H9 (cell line): Measurements from ENCODE around the gene NIFK. TPM values are rescaled to one million over a fixed set of nuclear protein-coding genes. Genes with fewer than 3 reads are reported as not detected.

ENCODE experiments used
- DNase-seq: peaks from one replicate; pipeline ENCODE4 v3.0.0-alpha.2; 2017
- H2AFZ ChIP-seq: one replicate; pipeline ENCODE4 v1.6.1; 2013; ENCODE audit warnings: mild to moderate bottlenecking, low read length, control low read depth, moderate library complexity
- H2AK5ac ChIP-seq: 2 replicates; pipeline ENCODE4 v1.6.1; 2013; ENCODE audit warnings: low read length, control low read depth, mixed read lengths; ENCODE audit not compliant: insufficient read length
- H2BK120ac ChIP-seq: one replicate; pipeline ENCODE4 v1.6.1; 2013; ENCODE audit warnings: low read depth, mild to moderate bottlenecking, low read length, control low read depth, inconsistent platforms; ENCODE audit not compliant: poor library complexity, severe bottlenecking
- H2BK12ac ChIP-seq: 2 replicates; pipeline ENCODE4 v1.6.1; 2013; ENCODE audit warnings: low read length, control low read depth, mixed read lengths, low read depth; ENCODE audit not compliant: insufficient read length
- H2BK15ac ChIP-seq: 2 replicates; pipeline ENCODE4 v1.6.1; 2013; ENCODE audit warnings: low read depth, low read length, control low read depth
- H2BK20ac ChIP-seq: one replicate; pipeline ENCODE4 v1.6.1; 2013; ENCODE audit warnings: low read depth, mild to moderate bottlenecking, low read length, control low read depth, inconsistent platforms; ENCODE audit not compliant: poor library complexity, severe bottlenecking
- H2BK5ac ChIP-seq: 2 replicates; pipeline ENCODE4 v1.6.1; 2013; ENCODE audit warnings: low read length, control low read depth, mixed read lengths; ENCODE audit not compliant: insufficient read length
- H3K14ac ChIP-seq: 2 replicates; pipeline ENCODE4 v1.6.1; 2013; ENCODE audit warnings: low read length, control low read depth; ENCODE audit not compliant: insufficient read depth
- H3K18ac ChIP-seq: 2 replicates; pipeline ENCODE4 v1.6.1; 2013; ENCODE audit warnings: low read depth, mild to moderate bottlenecking, mixed read lengths, low read length, control low read depth; ENCODE audit not compliant: insufficient read length
- H3K23ac ChIP-seq: 2 replicates; pipeline ENCODE4 v1.6.1; 2013; ENCODE audit warnings: low read length, control low read depth, mixed read lengths, low read depth; ENCODE audit not compliant: insufficient read length
- H3K23me2 ChIP-seq: 2 replicates; pipeline ENCODE4 v1.6.1; 2013; ENCODE audit warnings: low read depth, mild to moderate bottlenecking, mixed read lengths, low read length, control low read depth; ENCODE audit not compliant: insufficient read length, poor library complexity, severe bottlenecking
- H3K27ac ChIP-seq: 2 replicates; pipeline ENCODE4 v1.5.1; 2013; ENCODE audit warnings: low read length, control low read depth, mixed read lengths, low read depth; ENCODE audit not compliant: insufficient read length
- H3K27me3 ChIP-seq: 2 replicates; pipeline ENCODE4 v1.6.1; 2013; ENCODE audit warnings: low read length, control low read depth, inconsistent platforms; ENCODE audit not compliant: insufficient read depth
- H3K4ac ChIP-seq: 2 replicates; pipeline ENCODE4 v1.6.1; 2013; ENCODE audit warnings: low read depth, mild to moderate bottlenecking, control low read depth, inconsistent platforms, low read length, moderate library complexity
- H3K4me1 ChIP-seq: 2 replicates; pipeline ENCODE4 v1.6.1; 2013; ENCODE audit warnings: low read length, control low read depth, inconsistent platforms; ENCODE audit not compliant: insufficient read depth
- H3K4me2 ChIP-seq: 2 replicates; pipeline ENCODE4 v1.6.1; 2013; ENCODE audit warnings: low read length, control low read depth, mixed read lengths; ENCODE audit not compliant: insufficient read length, insufficient read depth
- H3K56ac ChIP-seq: 2 replicates; pipeline ENCODE4 v1.6.1; 2013; ENCODE audit warnings: low read depth, mild to moderate bottlenecking, mixed read lengths, low read length, control low read depth; ENCODE audit not compliant: insufficient read length
- H3K79me1 ChIP-seq: 2 replicates; pipeline ENCODE4 v1.6.1; 2013; ENCODE audit warnings: low read depth, mild to moderate bottlenecking, moderate library complexity, low read length, control low read depth, inconsistent platforms; ENCODE audit not compliant: insufficient read depth, poor library complexity, severe bottlenecking
- H3K79me2 ChIP-seq: 2 replicates; pipeline ENCODE4 v1.6.1; 2013; ENCODE audit warnings: low read length, control low read depth, inconsistent platforms; ENCODE audit not compliant: insufficient read depth
- H3K9ac ChIP-seq: 2 replicates; pipeline ENCODE4 v1.6.1; 2013; ENCODE audit warnings: low read length, control low read depth, mixed read lengths; ENCODE audit not compliant: insufficient read length; ENCODE audit errors: extremely low read depth
- H3K9me3 ChIP-seq: one replicate; pipeline ENCODE4 v1.6.1; 2013; ENCODE audit warnings: low read depth, low read length, inconsistent platforms; ENCODE audit not compliant: control insufficient read depth
- H3T11ph ChIP-seq: one replicate; pipeline ENCODE4 v1.6.1; 2013; ENCODE audit warnings: mild to moderate bottlenecking, low read length, control low read depth, inconsistent platforms
- H4K20me1 ChIP-seq: one replicate; pipeline ENCODE4 v1.6.1; 2013; ENCODE audit not compliant: control insufficient read depth, insufficient read length, insufficient read depth
- H4K5ac ChIP-seq: 2 replicates; pipeline ENCODE4 v1.6.1; 2013; ENCODE audit warnings: low read depth, mild to moderate bottlenecking, mixed read lengths, low read length, control low read depth; ENCODE audit not compliant: insufficient read length
- H4K8ac ChIP-seq: replicated peaks from 2 replicates; pipeline ENCODE4 v1.6.1; 2013; ENCODE audit warnings: low read length, control low read depth, mixed read lengths, low read depth; ENCODE audit not compliant: insufficient read length
- H4K91ac ChIP-seq: 2 replicates; pipeline ENCODE4 v1.6.1; 2013; ENCODE audit warnings: low read depth, mild to moderate bottlenecking, moderate library complexity, mixed read lengths, low read length, control low read depth; ENCODE audit not compliant: insufficient read length
- H3K27ac Mint-ChIP-seq, 3 experiments: 2 replicates in 2 of 3; 3 replicates in 1 of 3; pipeline ENCODE4 v1.8.0; 2020 to 2021; ENCODE audit warnings: mixed read lengths in 3 of 3, mild to moderate bottlenecking in 1 of 3, moderate library complexity in 1 of 3
- H3K27me3 Mint-ChIP-seq: 2 replicates; pipeline ENCODE4 v1.8.0; 2021; ENCODE audit warnings: low read depth, mild to moderate bottlenecking, moderate library complexity, mixed read lengths
- H3K36me3 Mint-ChIP-seq, 3 experiments: 2 replicates in 2 of 3; 3 replicates in 1 of 3; pipeline ENCODE4 v1.8.0; 2020 to 2021; ENCODE audit warnings: low read depth in 3 of 3, mixed read lengths in 3 of 3; ENCODE audit not compliant: insufficient read depth in 1 of 3
- H3K4me1 Mint-ChIP-seq, 2 experiments: 2 replicates each; pipeline ENCODE4 v1.8.0; 2020; ENCODE audit warnings: mixed read lengths in 2 of 2
- H3K4me3 Mint-ChIP-seq, 2 experiments: 2 replicates in 1 of 2; 3 replicates in 1 of 2; pipeline ENCODE4 v1.8.0; 2020 to 2021; ENCODE audit warnings: mild to moderate bottlenecking in 2 of 2, mixed read lengths in 2 of 2, moderate library complexity in 1 of 2
- H3K9me3 Mint-ChIP-seq, 2 experiments: 2 replicates in 1 of 2; 3 replicates in 1 of 2; pipeline ENCODE4 v1.8.0; 2020; ENCODE audit warnings: mild to moderate bottlenecking in 2 of 2, mixed read lengths in 2 of 2, moderate library complexity in 1 of 2
- WGBS: extraction: QIAGEN DNeasy Blood & Tissue Kit; methylation state at CpG from one replicate; pipeline ENCODE4 v1.1.7; 2013; ENCODE audit warnings: missing lambda C conversion rate, low lambda C conversion rate, mixed read lengths; ENCODE audit not compliant: insufficient read length; ENCODE audit errors: extremely low coverage; 5-methylcytosine and 5-hydroxymethylcytosine counted together
- total RNA-seq: library from RNA; stranded (reverse); gene quantifications from 2 replicates; pipeline ENCODE4 v1.2.1, GENCODE V29; 2021
- TF ChIP-seq, protein P1 (sequence below): fragments of 200-600 bp; sonication (generic); conservative IDR thresholded peaks from 3 replicates; pipeline ENCODE4 v1.8.0; 2021; ENCODE audit warnings: antibody characterized with exemption, mild to moderate bottlenecking

NIFK gene
- total RNA-seq, 1 experiment from 2014 or later, result 180 TPM

DNA sequence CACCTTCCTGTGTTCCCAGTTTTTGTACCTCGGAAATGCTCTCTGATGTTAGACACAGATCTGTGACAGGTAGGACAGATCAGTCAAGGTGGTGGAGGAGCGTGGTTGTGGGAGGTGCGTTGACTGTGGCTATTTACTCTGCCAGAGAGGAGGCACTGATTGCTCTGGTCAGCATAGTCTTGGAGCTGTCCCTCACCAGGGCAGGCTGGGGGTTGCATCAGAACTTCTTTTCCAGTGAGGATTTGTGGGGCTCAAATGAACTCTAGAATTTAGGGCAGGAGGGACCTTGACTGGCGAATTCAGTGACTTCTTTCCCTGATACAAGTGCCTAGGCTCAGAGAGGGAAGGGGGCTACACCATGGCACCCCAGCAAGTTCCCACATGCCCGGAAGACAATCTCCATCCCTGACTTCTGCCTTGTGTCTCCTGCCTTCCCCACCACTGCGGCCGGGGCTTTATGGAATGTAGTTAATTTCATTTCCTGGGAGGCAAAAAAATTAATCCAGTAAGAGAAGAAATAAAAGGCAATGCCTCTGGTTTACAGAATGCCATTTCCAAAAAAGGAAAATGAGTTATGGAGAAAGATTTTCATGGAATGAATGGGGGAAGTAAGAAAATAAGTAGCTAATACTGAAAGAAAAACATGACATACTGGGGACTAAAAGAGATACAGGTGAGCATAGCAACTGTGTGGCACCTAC, 26.1 kb downstream of the NIFK start:
- no peaks in the 10 kb centered on the region for H3K27me3 ChIP-seq
- no peaks in the 10 kb centered on the region for H4K20me1 ChIP-seq
- no peak overlapping the region for H4K91ac ChIP-seq
- H3K23ac ChIP-seq, result no peak overlapping the region
- H3K79me2 ChIP-seq, result no peaks in the 10 kb centered on the region
- no peak overlapping the region for H2AK5ac ChIP-seq
- peak overlapping the region in 2 of 3 experiments; percentile 42 to 59; a peak in 3 of 7 replicates for H3K27ac Mint-ChIP-seq
- H3T11ph ChIP-seq, result no peak overlapping the region
- DNase-seq, result no peak
- no CpG with 5 or more reads among the region's 7 CpGs for WGBS
- H3K27me3 Mint-ChIP-seq, result peaks cover 3% of the 10 kb centered on the region; the same call in 1 of the 2 replicates
- no peak overlapping the region for H3K4ac ChIP-seq
- H3K4me3 Mint-ChIP-seq, result no peak overlapping the region
- TF ChIP-seq, protein P1, sequence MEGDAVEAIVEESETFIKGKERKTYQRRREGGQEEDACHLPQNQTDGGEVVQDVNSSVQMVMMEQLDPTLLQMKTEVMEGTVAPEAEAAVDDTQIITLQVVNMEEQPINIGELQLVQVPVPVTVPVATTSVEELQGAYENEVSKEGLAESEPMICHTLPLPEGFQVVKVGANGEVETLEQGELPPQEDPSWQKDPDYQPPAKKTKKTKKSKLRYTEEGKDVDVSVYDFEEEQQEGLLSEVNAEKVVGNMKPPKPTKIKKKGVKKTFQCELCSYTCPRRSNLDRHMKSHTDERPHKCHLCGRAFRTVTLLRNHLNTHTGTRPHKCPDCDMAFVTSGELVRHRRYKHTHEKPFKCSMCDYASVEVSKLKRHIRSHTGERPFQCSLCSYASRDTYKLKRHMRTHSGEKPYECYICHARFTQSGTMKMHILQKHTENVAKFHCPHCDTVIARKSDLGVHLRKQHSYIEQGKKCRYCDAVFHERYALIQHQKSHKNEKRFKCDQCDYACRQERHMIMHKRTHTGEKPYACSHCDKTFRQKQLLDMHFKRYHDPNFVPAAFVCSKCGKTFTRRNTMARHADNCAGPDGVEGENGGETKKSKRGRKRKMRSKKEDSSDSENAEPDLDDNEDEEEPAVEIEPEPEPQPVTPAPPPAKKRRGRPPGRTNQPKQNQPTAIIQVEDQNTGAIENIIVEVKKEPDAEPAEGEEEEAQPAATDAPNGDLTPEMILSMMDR, result no peak
- no peak overlapping the region for H3K4me2 ChIP-seq
- H3K9me3 Mint-ChIP-seq, result no peaks in the 10 kb centered on the region
- H2AFZ ChIP-seq, result no peak overlapping the region
- no peak overlapping the region for H4K8ac ChIP-seq
- no peak overlapping the region for H3K14ac ChIP-seq
- H2BK15ac ChIP-seq, result 0 out of 2 replicates have a peak overlapping the region, but pooled peaks have one; percentile 71
- no peaks in the 10 kb centered on the region for H3K36me3 Mint-ChIP-seq
- H3K18ac ChIP-seq, result no peak overlapping the region
- H2BK5ac ChIP-seq, result no peak overlapping the region
- H3K9me3 ChIP-seq, result no peaks in the 10 kb centered on the region
- no peaks in the 10 kb centered on the region for H3K79me1 ChIP-seq
- H3K23me2 ChIP-seq, result no peaks in the 10 kb centered on the region
- H3K56ac ChIP-seq, result no peak overlapping the region
- no peak overlapping the region for H2BK120ac ChIP-seq
- no peak overlapping the region for H2BK20ac ChIP-seq
- peaks cover 18 to 21% of the 10 kb centered on the region in 2 experiments for H3K4me1 Mint-ChIP-seq
- no peak overlapping the region for H3K9ac ChIP-seq
- H3K4me1 ChIP-seq, result no peaks in the 10 kb centered on the region; the same call in 1 of the 2 replicates
- no peak overlapping the region for H2BK12ac ChIP-seq
- no peak overlapping the region for H3K27ac ChIP-seq
- no peak overlapping the region for H4K5ac ChIP-seq
